Spleen (tissue), 11 donors: ENCODE measurements around the gene LRCH1. TPM values are rescaled to one million over a fixed set of nuclear protein-coding genes. Genes with fewer than 3 reads are reported as not detected.

Experiments
- DNase-seq: peaks from one replicate; pipeline ENCODE4 v3.0.0-alpha.2; 2020
- H3K27ac ChIP-seq, 8 donors: fragments of 200-600 bp; sonication (generic) in 7 of 8; 1 replicate in 4 of 8; 2 replicates in 4 of 8; pipeline versions ENCODE4 v1.5.0 to v1.8.0; 2016 to 2021; ENCODE audit warnings: inconsistent platforms in 4 of 8, mild to moderate bottlenecking in 4 of 8, moderate library complexity in 1 of 8
- H3K27me3 ChIP-seq, 7 donors: fragments of 200-600 bp; sonication (generic) in 6 of 7; replicated peaks in 1 of 7; 1 replicate in 4 of 7; 2 replicates in 3 of 7; pipeline versions ENCODE4 v1.5.0 to v1.8.0; 2016 to 2021; ENCODE audit warnings: inconsistent platforms in 3 of 7, mild to moderate bottlenecking in 1 of 7
- H3K36me3 ChIP-seq, 6 donors: fragments of 200-600 bp; sonication (generic) in 5 of 6; 1 replicate in 4 of 6; 2 replicates in 2 of 6; pipeline versions ENCODE4 v1.5.0 to v1.8.0; 2016 to 2021; ENCODE audit warnings: inconsistent platforms in 2 of 6
- H3K4me1 ChIP-seq, 6 donors: fragments of 200-600 bp; sonication (generic) in 5 of 6; 1 replicate in 3 of 6; 2 replicates in 3 of 6; pipeline versions ENCODE4 v1.5.0 to v1.8.0; 2016 to 2021; ENCODE audit warnings: inconsistent platforms in 3 of 6
- H3K4me3 ChIP-seq, 8 donors: fragments of 200-600 bp; sonication (generic) in 7 of 8; 1 replicate in 4 of 8; 2 replicates in 4 of 8; pipeline versions ENCODE4 v1.5.0 to v1.8.0; 2016 to 2021; ENCODE audit warnings: inconsistent platforms in 4 of 8, mild to moderate bottlenecking in 4 of 8, moderate library complexity in 2 of 8
- H3K9me3 ChIP-seq, 8 donors: fragments of 200-600 bp; sonication (generic) in 7 of 8; 1 replicate in 4 of 8; 2 replicates in 4 of 8; pipeline versions ENCODE4 v1.5.0 to v1.8.0; 2016 to 2021; ENCODE audit warnings: inconsistent platforms in 4 of 8
- CTCF ChIP-seq, 11 experiments: fragments of 200-600 bp in 7 of 11; fragments of 450-650 bp in 4 of 11; sonication (generic) in 4 of 11; IDR thresholded peaks in 8 of 11; conservative IDR thresholded peaks in 3 of 11; 1 replicate in 7 of 11; 2 replicates in 4 of 11; pipeline versions ENCODE4 v1.4.0 to v1.8.0; 2016 to 2021; ENCODE audit warnings: antibody characterized with exemption in 11 of 11, inconsistent platforms in 4 of 11, mild to moderate bottlenecking in 1 of 11
- POLR2A ChIP-seq, 3 donors: fragments of 450-650 bp; IDR thresholded peaks; one replicate each; pipeline ENCODE4 v1.5.1; 2017; ENCODE audit warnings: antibody characterized with exemption in 3 of 3, mild to moderate bottlenecking in 1 of 3
- POLR2AphosphoS5 ChIP-seq, 3 donors: sonication (generic); formaldehyde crosslinking; IDR thresholded peaks; one replicate each; pipeline ENCODE4 v1.5.1; 2017; ENCODE audit warnings: antibody characterized with exemption in 3 of 3
- WGBS, 5 donors: extraction: QIAGEN DNeasy Blood & Tissue Kit in 3 of 5; methylation state at CpG; one replicate each; pipeline versions ENCODE4 v1.1.5 to v1.1.7; 2013 to 2018; 5-methylcytosine and 5-hydroxymethylcytosine counted together
- intact Hi-C: fragments of 100-400 bp; cut with DNase I; formaldehyde crosslinking; loops from one replicate; pipeline ENCODE4 v1.15.0; 2023; ENCODE audit warnings: low total_unique reads
- polyA plus RNA-seq, 3 donors: library from polyadenylated mRNA; stranded (reverse); fragments of 200-250 nt; gene quantifications; one replicate each; pipeline ENCODE4 v1.2.1, GENCODE V29; 2013
- total RNA-seq, 7 donors: library from RNA; depleted of rRNA in 3 of 7; stranded (reverse); fragments of >200 nt in 3 of 7; fragmentation: NEBNext Ultra II Directional in 4 of 7; extraction: Animal tissue kit (Norgen Biotek cat#: 25700) in 4 of 7; gene quantifications; one replicate each; pipeline versions ENCODE4 v1.1.0 to v1.2.1, GENCODE V29; 2016 to 2021
- donor health status: healthy with polysubstance abuse.
- donor health status: DM: no; HTN: no; CAD: no; lungs with moderate emphysema.
- donor health status: DM: no; HTN: no; CAD: no.
- donor health status: Bipolar disorder and iron deficiency.
- donor health status: healthy.
- donor health status: DM: no; HTN: no; CAD: no.
- donor health status: DM: yes; HTN: yes; CAD: no.

The LRCH1 gene
- total and polyA plus RNA-seq, 10 donors = 7.4 to 41.6 (median 34.6) TPM

DNA sequence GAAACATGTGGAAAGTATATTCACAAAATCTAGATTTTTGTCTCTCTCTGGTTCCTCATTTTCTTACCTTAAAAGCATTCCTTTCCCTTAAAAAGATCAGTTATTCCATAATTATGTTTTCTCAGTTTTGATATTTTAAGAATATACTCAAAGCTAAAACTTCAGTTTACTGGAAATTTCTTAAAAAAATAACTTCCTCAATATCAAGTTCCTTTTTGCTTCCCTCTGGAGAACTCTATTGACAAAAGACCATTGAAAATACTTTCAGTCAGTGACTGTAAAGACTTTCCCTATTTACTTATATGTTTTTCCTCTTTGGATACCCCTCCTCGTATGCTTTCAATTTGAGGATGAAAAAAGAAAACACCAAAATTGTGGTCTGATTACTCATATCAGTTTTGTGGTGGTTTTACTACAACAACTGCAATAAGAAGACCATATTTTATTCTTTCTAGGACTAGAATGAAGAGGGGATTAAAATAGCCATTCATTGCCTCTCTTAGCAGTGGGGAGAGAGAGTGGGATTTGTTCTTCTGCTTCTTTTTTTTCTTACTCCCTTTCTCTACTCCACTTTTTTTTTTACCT is 130.8 kb downstream of the LRCH1 start:
- Histone ChIP-seq H3K4me3 (no peak overlapping the region), H3K9me3 (no peaks in the 10 kb centered on the region), H3K4me1 (peaks cover 18 to 81% (median 51%) of the 10 kb centered on the region in 6 donors), H3K36me3 (peaks cover 0 to 32% (median under 1%) of the 10 kb centered on the region in 6 donors), H3K27me3 (no peaks in the 10 kb centered on the region), H3K27ac (peak overlapping the region in 5 of 8 donors; percentile 27 to 47 (median 46))
- TF ChIP-seq CTCF (IDR thresholded peaks at IDR 0.05 in 8 of 11, conservative IDR thresholded peaks at IDR 0.05 in 3 of 11) (no peak), POLR2A (IDR thresholded peaks at IDR 0.05) (no peak), POLR2AphosphoS5 (IDR thresholded peaks at IDR 0.05) (no peak)
- DNase-seq = no peak
- WGBS, 5 donors = 33 to 46% (median 34%) methylated on average over 1 of the region's 1 CpG
- intact Hi-C loops = loop anchor here (10.0 kb wide), 1 partner anchor 129 kb away; the partner anchor contains the start of gene LRCH1

GRCh38 chr13:46684287-46685001 is 131.5 kb downstream of the LRCH1 start:
- Histone ChIP-seq H3K27ac (peak overlapping the region in 7 of 8 donors; percentile 9 to 47 (median 27)), H3K9me3 (no peaks in the 10 kb centered on the region), H3K4me3 (no peak overlapping the region), H3K4me1 (peaks cover 11 to 75% (median 44%) of the 10 kb centered on the region in 6 donors), H3K27me3 (no peaks in the 10 kb centered on the region), H3K36me3 (peaks cover 0 to 39% (median 3%) of the 10 kb centered on the region in 6 donors)
- WGBS, 5 donors = 48 to 61% (median 57%) methylated on average over 3 of the region's 3 CpGs
- DNase-seq = no peak
- TF ChIP-seq CTCF (IDR thresholded peaks at IDR 0.05 in 8 of 11, conservative IDR thresholded peaks at IDR 0.05 in 3 of 11) (peak in 1 of 11 experiments; percentile 20), POLR2AphosphoS5 (IDR thresholded peaks at IDR 0.05) (no peak)
- intact Hi-C loops = loop anchor here (10.0 kb wide), 1 partner anchor 130 kb away; the partner anchor contains the start of gene LRCH1

GRCh38 chr13:46685006-46685730 is 132.2 kb downstream of the LRCH1 start:
- Histone ChIP-seq H3K9me3 (no peaks in the 10 kb centered on the region), H3K36me3 (peaks cover 0 to 41% (median 3%) of the 10 kb centered on the region in 6 donors), H3K27ac (peak overlapping the region in 7 of 8 donors; percentile 9 to 47 (median 27)), H3K27me3 (no peaks in the 10 kb centered on the region), H3K4me3 (no peak overlapping the region), H3K4me1 (peaks cover 4 to 68% (median 37%) of the 10 kb centered on the region in 6 donors)
- intact Hi-C loops = loop anchor here (10.0 kb wide), 1 partner anchor 130 kb away; the partner anchor contains the start of gene LRCH1
- 76 to 89% (median 84%) methylated on average over 10 of the region's 10 CpGs for WGBS, 5 donors
- TF ChIP-seq POLR2A (IDR thresholded peaks at IDR 0.05) = no peak
- TF ChIP-seq POLR2AphosphoS5 (IDR thresholded peaks at IDR 0.05) = no peak
- no peak for TF ChIP-seq CTCF (IDR thresholded peaks at IDR 0.05 in 8 of 11, conservative IDR thresholded peaks at IDR 0.05 in 3 of 11)
- DNase-seq = no peak
